ENCODE measurements around the gene PROSER3. TPM values are rescaled to one million over a fixed set of nuclear protein-coding genes. Genes with fewer than 3 reads are reported as not detected.

Gene PROSER3
- 10 to 100 TPM; 10.5 to 32.2 TPM for total RNA-seq
- 10 to 100 TPM; 10.0 to 13.6 TPM for polyA plus RNA-seq
- long read RNA-seq, donor 1 = 0 reads
- long read RNA-seq, donor 2, partial matches to known transcripts = 0 of 1 reads
- long read RNA-seq, donor 2, other reads (novel, unspliced or antisense) = 0 of 1 reads
- long read RNA-seq, donor 3, partial matches to known transcripts = 17 of 19 reads
- long read RNA-seq, donor 3, other reads (novel, unspliced or antisense) = 0 of 19 reads
- long read RNA-seq, donor 4, partial matches to known transcripts = 0 of 2 reads
- long read RNA-seq, donor 4, other reads (novel, unspliced or antisense) = 0 of 2 reads
- long read RNA-seq, donor 5, partial matches to known transcripts = 15 of 17 reads
- long read RNA-seq, donor 5, other reads (novel, unspliced or antisense) = 0 of 17 reads

DNA sequence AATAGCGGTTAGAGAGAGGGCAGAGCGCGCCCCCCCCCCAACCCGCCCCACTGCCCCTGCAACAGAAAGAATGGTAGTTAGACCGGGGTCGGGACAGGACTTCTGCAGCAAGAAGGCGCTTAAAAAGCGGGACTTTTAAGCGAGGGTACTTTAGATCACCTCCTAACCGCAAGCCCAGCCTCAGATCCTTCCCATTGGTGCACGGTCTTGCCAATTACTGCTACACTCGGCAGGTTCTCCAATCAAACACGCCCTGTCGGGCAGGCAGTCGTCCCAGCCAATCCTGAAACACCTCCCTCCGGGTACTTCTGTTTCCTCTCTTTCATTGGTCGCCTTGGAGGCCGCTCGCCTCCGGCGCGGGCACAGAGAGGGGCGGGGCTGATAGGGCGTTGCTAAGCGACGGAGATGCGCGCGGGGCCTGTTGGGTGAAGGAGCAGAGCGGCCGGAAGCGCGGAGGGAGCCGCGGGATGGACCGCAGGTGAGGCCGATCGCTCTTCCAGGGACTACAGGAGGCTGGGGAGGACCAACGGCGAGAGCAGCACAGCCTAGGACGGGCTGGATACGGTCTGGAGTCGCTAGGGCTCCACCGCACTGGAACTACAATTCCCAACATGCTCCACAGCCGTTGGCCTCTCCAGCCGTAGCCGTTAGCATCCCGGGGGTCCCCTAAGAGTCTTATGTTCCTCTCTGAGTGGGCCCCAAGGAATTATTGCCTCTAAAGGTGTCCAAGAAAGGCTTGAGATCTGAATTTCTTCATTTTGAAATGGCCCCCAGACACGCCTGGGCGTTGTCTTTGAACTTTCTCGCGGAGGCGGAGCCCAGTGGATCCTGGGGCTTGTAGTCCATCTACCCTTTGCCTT lies at the start of gene PROSER3:
Gene PROSER3, plus strand, starts transcription at position 428 of the 860 bp plus-strand sequence. Its CDS starts 40 bp downstream, at position 468.
- Histone ChIP-seq H3K27me3 (ENCODE audit: control insufficient read depth in 3 of 3, insufficient read depth in 3 of 3, low read length in 2 of 3) (peaks cover 0 to 4% (median 0%) of the 10 kb centered on the region in 3 donors), H3K9me3 (ENCODE audit: control insufficient read depth in 4 of 4, insufficient read depth in 3 of 4, low read length in 3 of 4) (peaks cover 0 to 2% (median 0%) of the 10 kb centered on the region in 4 donors), H3K36me3 (ENCODE audit: control insufficient read depth in 4 of 4, insufficient read depth in 4 of 4, low read length in 4 of 4) (peaks cover 0 to 20% (median 17%) of the 10 kb centered on the region in 4 donors), H3K9ac (ENCODE audit: insufficient read depth in 1 of 2, low read length in 2 of 2) (peak within 1 kb of the TSS; percentile 46 to 96), H3K27ac (ENCODE audit: low read depth in 1 of 2, low read length in 1 of 2) (peak within 1 kb of the TSS; percentile 97), H3K4me1 (ENCODE audit: control insufficient read depth in 5 of 5, insufficient read depth in 5 of 5, low read length in 5 of 5) (peaks cover 0 to 32% (median 14%) of the 10 kb centered on the region in 5 donors), H3K4me3 (peak within 1 kb of the TSS; percentile 91)
- no peak for TF ChIP-seq CTCF (IDR thresholded peaks at IDR 0.05; ENCODE audit: control extremely low read depth, extremely low read depth)
- ATAC-seq (ENCODE audit: insufficient read depth, low FRiP score) (peak; percentile 95), DNase-seq (peak; percentile 99 to 100 (median 100))
- 0% methylated on average over 52 to 53 of the region's 53 CpGs for WGBS, 2 donors

DNA sequence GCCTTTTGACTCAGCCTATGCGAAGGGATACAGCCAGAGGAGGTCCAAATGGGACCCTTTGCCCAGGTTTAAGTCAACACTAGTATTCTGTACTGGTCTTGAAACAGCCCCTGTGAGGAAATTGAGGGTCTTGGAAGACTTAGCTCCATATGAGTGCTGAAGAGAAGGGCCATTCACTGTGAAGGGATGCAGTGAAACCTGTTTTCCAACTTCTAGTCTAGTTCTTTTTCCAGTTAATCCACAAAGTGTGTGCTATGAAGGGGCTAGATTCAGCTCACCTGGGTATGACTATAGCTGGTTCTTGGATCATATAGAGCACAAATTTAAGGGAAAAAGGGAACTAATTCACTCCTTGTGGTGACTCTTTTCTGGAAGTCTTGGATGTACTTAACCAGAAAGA lies 49.6 kb upstream of the PROSER3 start:
- H3K9ac ChIP-seq (ENCODE audit: insufficient read depth in 1 of 2, low read length in 2 of 2) = no peak overlapping the region
- H3K27me3 ChIP-seq (ENCODE audit: control insufficient read depth in 3 of 3, insufficient read depth in 3 of 3, low read length in 2 of 3) = no peaks in the 10 kb centered on the region
- peaks cover 0 to 4% (median 0%) of the 10 kb centered on the region in 5 donors for H3K4me1 ChIP-seq (ENCODE audit: control insufficient read depth in 5 of 5, insufficient read depth in 5 of 5, low read length in 5 of 5)
- no peak overlapping the region for H3K4me3 ChIP-seq
- no peaks in the 10 kb centered on the region for H3K9me3 ChIP-seq (ENCODE audit: control insufficient read depth in 4 of 4, insufficient read depth in 3 of 4, low read length in 3 of 4)
- no peak for TF ChIP-seq CTCF (IDR thresholded peaks at IDR 0.05; ENCODE audit: control extremely low read depth, extremely low read depth)
- ATAC-seq (ENCODE audit: insufficient read depth, low FRiP score) (no peak), DNase-seq (peak in 2 of 3 donors; percentile 48 to 71)
- no peak overlapping the region for H3K27ac ChIP-seq (ENCODE audit: low read depth in 1 of 2, low read length in 1 of 2)
- H3K36me3 ChIP-seq (ENCODE audit: control insufficient read depth in 4 of 4, insufficient read depth in 4 of 4, low read length in 4 of 4) = no peaks in the 10 kb centered on the region
- 73 to 87% methylated on average over 1 of the region's 1 CpG for WGBS, 2 donors

DNA sequence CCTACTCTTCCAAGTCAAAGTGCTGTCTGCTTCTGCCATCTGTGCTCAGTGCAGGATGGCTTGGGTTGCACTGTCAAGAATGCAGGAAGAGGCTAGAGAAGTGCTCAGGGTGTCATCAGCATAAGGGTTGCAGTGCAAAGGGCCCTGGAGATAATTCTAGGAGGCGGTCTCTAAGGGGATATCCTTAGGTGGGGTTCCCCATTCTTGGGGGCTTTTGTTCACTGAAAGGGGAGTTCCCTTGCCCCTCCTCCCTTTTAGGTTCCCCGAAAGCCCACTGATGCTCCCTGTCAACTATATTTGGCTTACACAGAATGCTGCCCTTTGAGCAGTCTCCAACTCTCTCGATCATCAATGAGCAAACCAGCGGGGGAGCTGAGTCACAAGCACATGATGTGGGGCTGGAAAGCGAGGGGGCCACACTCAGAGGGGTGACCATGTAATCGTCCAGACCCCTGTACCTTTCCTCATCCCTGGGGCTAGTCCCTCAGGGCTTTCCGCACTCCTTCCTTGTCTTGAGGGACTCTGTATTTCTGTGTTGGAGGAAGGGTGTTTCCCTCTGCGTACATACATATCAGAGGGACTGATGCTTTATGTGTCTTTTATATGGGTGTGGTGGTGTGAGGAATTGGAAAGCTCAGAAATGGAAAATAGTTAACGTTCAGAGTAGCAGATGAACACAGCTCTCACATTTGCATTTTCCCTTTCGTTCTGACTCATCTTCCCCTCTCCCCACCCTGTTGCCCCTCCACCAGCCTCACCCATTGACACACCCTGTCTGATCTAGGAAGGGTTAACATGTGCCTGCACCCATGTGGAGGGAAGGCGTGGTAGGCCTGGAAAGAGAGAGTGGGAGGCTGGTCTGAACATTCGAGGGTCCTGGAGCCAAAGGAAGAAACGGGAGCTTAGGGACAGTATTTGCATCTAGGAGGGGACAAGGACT lies 46.9 kb upstream of the PROSER3 start:
- 63 to 83% methylated on average over 13 of the region's 13 CpGs for WGBS, 2 donors
- Histone ChIP-seq H3K36me3 (ENCODE audit: control insufficient read depth in 4 of 4, insufficient read depth in 4 of 4, low read length in 4 of 4) (no peaks in the 10 kb centered on the region), H3K27me3 (ENCODE audit: control insufficient read depth in 3 of 3, insufficient read depth in 3 of 3, low read length in 2 of 3) (no peaks in the 10 kb centered on the region), H3K27ac (ENCODE audit: low read depth in 1 of 2, low read length in 1 of 2) (no peak overlapping the region), H3K4me1 (ENCODE audit: control insufficient read depth in 5 of 5, insufficient read depth in 5 of 5, low read length in 5 of 5) (peaks cover 0 to 12% (median 5%) of the 10 kb centered on the region in 5 donors), H3K9ac (ENCODE audit: insufficient read depth in 1 of 2, low read length in 2 of 2) (no peak overlapping the region), H3K9me3 (ENCODE audit: control insufficient read depth in 4 of 4, insufficient read depth in 3 of 4, low read length in 3 of 4) (no peaks in the 10 kb centered on the region), H3K4me3 (no peak overlapping the region)
- DNase-seq (no peak), ATAC-seq (ENCODE audit: insufficient read depth, low FRiP score) (no peak)
- no peak for TF ChIP-seq CTCF (IDR thresholded peaks at IDR 0.05; ENCODE audit: control extremely low read depth, extremely low read depth)
